Epithelial cell of esophagus (primary cell): Measurements from ENCODE around the gene RELL2.

Experiments
- DNase-seq: peaks from one replicate; pipeline ENCODE4 v3.0.0; 2010; ENCODE audit warnings: low read depth
- H3K4me3 ChIP-seq: 2 replicates; pipeline ENCODE4 v1.5.1; 2011; ENCODE audit warnings: mild to moderate bottlenecking, low read length, control low read depth
- TF ChIP-seq, protein P1 (sequence below): IDR thresholded peaks from 2 replicates; pipeline ENCODE4 v1.5.1; 2011; ENCODE audit warnings: low read depth, mild to moderate bottlenecking, low read length, control low read depth, inconsistent platforms; ENCODE audit not compliant: insufficient read depth; ENCODE audit errors: missing control alignments

The RELL2 gene

DNA sequence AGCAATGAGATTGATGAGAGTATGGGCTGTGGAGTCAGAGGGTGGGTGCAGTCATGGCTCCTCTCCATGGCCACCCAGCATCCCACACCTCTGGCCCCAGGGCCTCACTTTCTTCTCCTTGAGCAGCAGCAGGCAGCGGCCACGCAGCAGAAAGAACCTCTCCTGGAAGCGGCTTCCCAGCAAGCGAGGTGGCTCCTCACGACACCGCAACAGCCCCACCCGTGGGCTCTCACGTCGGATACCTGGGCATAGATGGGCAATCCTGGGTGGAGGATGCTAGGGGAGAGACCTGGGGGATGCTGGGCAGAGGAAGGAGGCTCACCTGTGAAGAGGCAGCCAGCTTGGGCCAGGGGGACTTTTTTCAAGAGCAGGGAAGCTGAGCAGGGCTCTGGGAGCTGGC lies 19.6 kb downstream of the RELL2 start:
- TF ChIP-seq, protein P1, sequence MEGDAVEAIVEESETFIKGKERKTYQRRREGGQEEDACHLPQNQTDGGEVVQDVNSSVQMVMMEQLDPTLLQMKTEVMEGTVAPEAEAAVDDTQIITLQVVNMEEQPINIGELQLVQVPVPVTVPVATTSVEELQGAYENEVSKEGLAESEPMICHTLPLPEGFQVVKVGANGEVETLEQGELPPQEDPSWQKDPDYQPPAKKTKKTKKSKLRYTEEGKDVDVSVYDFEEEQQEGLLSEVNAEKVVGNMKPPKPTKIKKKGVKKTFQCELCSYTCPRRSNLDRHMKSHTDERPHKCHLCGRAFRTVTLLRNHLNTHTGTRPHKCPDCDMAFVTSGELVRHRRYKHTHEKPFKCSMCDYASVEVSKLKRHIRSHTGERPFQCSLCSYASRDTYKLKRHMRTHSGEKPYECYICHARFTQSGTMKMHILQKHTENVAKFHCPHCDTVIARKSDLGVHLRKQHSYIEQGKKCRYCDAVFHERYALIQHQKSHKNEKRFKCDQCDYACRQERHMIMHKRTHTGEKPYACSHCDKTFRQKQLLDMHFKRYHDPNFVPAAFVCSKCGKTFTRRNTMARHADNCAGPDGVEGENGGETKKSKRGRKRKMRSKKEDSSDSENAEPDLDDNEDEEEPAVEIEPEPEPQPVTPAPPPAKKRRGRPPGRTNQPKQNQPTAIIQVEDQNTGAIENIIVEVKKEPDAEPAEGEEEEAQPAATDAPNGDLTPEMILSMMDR: no peak
- DNase-seq: no peak
- no peak overlapping the region for H3K4me3 ChIP-seq

DNA sequence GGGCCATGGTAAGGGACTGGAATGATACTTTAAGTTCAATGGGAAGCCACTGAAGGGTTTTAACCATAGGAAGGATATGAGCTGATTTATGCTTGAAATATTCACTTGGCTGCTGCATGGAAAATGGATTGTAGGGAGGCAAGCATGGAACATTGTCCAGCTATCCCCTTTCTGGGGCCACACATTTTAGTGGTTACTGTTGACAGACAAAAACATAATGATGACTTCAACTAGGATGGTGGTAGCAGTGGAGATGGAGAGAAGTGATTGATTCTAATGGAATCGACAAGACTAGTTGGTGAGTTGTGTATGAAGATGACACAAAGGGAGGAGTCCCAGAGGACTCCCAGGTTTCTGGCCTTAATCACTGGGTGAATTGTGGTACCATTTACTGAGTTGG lies 20.6 kb downstream of the RELL2 start:
- H3K4me3 ChIP-seq: no peak overlapping the region
- TF ChIP-seq, protein P1: no peak
- no peak for DNase-seq

DNA sequence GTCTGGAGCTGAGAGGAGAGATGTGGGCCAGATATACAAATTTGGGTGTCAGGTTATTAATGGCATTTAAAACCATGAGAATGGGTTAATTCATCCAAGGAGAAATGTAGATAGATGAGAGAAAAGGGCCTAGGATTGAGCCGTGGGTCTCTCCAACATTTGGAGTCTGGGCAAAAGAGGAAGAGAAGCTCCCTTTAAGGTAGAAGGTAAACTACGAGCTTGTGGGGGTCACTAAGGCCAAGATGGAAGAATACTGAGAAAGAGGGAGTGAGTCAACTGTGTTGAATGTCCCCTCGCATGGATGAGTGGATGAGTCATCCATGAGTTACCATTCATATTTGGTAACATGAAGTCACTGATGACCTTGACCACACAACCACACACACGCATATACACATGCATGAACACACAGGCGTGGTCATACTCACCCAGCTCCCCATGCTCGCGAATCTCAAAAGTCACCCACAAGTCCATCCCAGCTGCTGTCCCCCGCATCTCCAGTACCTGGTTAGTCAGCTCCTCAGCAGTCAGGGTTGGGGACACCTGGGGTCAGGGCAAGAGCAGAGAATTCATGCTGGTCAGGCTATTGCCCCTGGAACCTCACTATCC lies 21.2 kb downstream of the RELL2 start:
- DNase-seq: peak; percentile 80
- H3K4me3 ChIP-seq: no peak overlapping the region
- TF ChIP-seq, protein P1: no peak

DNA sequence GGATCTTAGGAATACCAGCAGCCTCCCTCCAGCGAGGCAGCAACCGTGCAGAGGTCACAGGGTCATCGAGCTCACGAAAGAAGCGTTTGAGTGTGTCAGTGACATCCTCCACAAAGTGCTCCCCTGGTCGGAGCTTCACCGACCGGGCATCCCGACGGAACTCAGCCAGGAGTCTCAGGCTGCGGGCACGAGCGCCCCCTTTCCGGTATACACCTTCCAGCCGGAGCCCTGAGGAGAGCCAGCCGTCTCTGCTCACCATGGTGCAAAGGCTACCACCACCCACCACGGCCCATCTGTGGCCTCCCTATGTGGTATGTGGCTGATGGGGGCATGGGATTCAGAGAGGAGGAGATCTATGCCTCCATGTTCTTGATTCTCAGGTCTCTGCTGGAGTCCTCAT lies 25.2 kb downstream of the RELL2 start:
- DNase-seq: no peak
- TF ChIP-seq, protein P1: no peak
- H3K4me3 ChIP-seq: no peak overlapping the region

DNA sequence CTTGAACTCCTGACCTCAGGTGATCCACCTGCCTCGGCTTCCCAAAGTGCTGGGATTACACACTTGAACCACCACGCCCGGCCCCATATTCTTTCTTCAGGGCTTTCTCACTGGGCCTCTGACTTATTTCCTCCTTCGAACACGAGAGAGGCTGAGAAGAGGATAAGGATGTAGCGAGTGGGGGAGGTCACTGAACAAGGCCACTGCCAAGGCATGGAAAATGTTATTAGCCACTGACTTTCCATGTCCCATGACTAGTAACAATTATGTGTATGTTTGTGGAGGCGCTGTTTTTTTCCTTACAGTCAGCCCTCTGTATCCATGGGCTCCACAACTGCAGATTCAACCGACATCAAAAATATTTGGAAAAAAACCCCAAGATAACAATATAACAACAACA lies 26.7 kb downstream of the RELL2 start:
- TF ChIP-seq, protein P1: no peak

DNA sequence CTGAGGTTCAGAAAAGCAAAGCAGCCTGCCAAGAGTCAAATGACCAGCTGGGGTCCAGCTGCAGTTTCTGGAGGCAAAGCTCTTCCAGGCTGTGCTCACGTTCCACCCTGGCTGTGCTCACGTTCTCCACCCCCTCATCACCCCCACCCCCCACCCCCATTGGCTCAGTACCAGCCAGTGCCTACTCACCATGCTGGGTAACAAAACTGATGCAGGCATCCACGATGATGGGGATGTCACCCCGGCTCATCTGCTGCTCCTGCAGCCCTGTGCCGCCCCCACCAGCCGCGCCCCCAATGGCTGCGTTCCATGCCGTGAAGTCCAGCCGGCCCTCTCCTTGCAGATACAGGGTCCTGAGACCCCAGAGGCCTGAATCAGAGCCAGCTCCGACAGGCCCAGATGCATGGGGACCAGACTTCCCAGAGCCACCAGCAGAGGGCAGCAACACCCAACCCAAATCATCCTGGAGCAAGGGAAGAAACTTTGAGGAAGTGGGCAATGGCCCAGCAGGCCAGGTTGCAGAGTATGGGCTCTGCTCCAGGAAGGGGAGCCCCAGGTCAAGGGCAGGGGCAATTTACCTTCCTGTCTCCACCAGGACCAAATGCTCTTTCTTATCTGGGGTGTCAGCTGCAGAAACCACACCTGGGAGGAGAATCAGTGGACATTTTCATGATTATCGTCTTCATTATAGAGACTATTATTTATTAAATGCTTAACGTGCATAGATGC lies 28.1 kb downstream of the RELL2 start:
- peak; percentile 68 for DNase-seq
- H3K4me3 ChIP-seq: no peak overlapping the region
- TF ChIP-seq, protein P1: peak; percentile 96

More for the DNA sequence above, 26.7 kb downstream of the RELL2 start:
- H3K4me3 ChIP-seq: no peak overlapping the region
- DNase-seq: no peak
